LNCaP clone FGC (cell line): ENCODE results near the gene NOP14.
"Not testable (repeated sequence)": the region's sequence is repeated elsewhere in the genome, so short reads cannot be mapped to it uniquely, and the experiment has no call there.

ENCODE experiments used
- DNase-seq: peaks from one replicate; pipeline ENCODE4 v3.0.0-alpha.2; 2011; ENCODE audit warnings: low read depth
- H3K4me3 ChIP-seq: 2 replicates; pipeline ENCODE4 v1.5.1; 2011; ENCODE audit warnings: mild to moderate bottlenecking, low read depth, low read length, control low read depth
- TF ChIP-seq, protein P1 (sequence below): IDR thresholded peaks from 2 replicates; pipeline ENCODE4 v1.5.1; 2012; ENCODE audit warnings: mild to moderate bottlenecking; ENCODE audit not compliant: control insufficient read depth, insufficient read depth; ENCODE audit errors: extremely low read depth

NOP14 gene

DNA sequence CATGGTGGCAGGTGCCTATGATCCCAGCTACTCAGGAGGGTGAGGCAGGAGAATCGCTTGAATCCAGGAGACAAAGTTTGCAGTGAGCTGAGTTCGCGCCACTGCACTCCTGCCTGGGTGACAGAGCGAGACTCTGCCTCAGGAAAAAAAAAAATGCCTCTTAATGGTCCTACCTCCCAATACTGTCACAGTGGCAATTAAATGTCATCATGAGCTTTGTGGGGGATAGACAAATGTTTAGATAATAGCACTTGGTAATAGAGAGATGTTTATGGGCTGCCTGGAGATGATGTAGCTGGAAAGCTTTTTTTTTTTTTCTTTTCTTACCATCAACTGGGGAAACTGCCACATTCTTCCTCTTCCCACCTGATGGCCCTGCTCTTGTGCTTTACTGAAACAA, 33.2 kb upstream of the NOP14 start:
- DNase-seq = no peak
- TF ChIP-seq, protein P1, sequence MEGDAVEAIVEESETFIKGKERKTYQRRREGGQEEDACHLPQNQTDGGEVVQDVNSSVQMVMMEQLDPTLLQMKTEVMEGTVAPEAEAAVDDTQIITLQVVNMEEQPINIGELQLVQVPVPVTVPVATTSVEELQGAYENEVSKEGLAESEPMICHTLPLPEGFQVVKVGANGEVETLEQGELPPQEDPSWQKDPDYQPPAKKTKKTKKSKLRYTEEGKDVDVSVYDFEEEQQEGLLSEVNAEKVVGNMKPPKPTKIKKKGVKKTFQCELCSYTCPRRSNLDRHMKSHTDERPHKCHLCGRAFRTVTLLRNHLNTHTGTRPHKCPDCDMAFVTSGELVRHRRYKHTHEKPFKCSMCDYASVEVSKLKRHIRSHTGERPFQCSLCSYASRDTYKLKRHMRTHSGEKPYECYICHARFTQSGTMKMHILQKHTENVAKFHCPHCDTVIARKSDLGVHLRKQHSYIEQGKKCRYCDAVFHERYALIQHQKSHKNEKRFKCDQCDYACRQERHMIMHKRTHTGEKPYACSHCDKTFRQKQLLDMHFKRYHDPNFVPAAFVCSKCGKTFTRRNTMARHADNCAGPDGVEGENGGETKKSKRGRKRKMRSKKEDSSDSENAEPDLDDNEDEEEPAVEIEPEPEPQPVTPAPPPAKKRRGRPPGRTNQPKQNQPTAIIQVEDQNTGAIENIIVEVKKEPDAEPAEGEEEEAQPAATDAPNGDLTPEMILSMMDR = no peak

GRCh38 chr4:2995546-2996265, 32.5 kb upstream of the NOP14 start:
- DNase-seq = no peak
- H3K4me3 ChIP-seq = no peak overlapping the region
- TF ChIP-seq, protein P1 = no peak

More for the DNA sequence above, 33.2 kb upstream of the NOP14 start:
- no peak overlapping the region for H3K4me3 ChIP-seq

- TF ChIP-seq, protein P1 = no peak
- no peak for DNase-seq
- H3K4me3 ChIP-seq = no peak overlapping the region
Measured at GRCh38 chr4:2994917-2995316, 31.7 kb upstream of the NOP14 start.

- H3K4me3 ChIP-seq = no peak overlapping the region
- no peak for DNase-seq
- TF ChIP-seq, protein P1 = no peak
Measured at GRCh38 chr4:2991243-2991642, 28.0 kb upstream of the NOP14 start.

- DNase-seq = not testable (repeated sequence)
Measured at GRCh38 chr4:2983715-2984114, 20.5 kb upstream of the NOP14 start.

GRCh38 chr4:2982012-2982411, 18.8 kb upstream of the NOP14 start:
- TF ChIP-seq, protein P1 = no peak
- no peak for DNase-seq
- H3K4me3 ChIP-seq = no peak overlapping the region

More at GRCh38 chr4:2983715-2984114, 20.5 kb upstream of the NOP14 start:
- H3K4me3 ChIP-seq = not testable (repeated sequence)

- TF ChIP-seq, protein P1 = no peak
- H3K4me3 ChIP-seq = no peak overlapping the region
- DNase-seq = no peak
Measured at GRCh38 chr4:2981256-2981819, 18.1 kb upstream of the NOP14 start.
